ENCODE results near the gene MAMDC4.

The MAMDC4 gene

GRCh38 chr9:136849960-136850865 is 1.9 kb upstream of the MAMDC4 start:
- no peak for DNase-seq

- DNase-seq = no peak
Observed at GRCh38 chr9:136850866-136851775, 1.0 kb upstream of the MAMDC4 start.

GRCh38 chr9:136852664-136853595 is 784 bp downstream of the MAMDC4 start:
- no peak for DNase-seq

- no peak for DNase-seq
Observed at GRCh38 chr9:136853596-136854112, 1.5 kb downstream of the MAMDC4 start.

GRCh38 chr9:136854113-136854841 is 2.1 kb downstream of the MAMDC4 start:
- no peak for DNase-seq

GRCh38 chr9:136854842-136855460 is 2.8 kb downstream of the MAMDC4 start:
- no peak for DNase-seq

- no peak for DNase-seq
Observed at GRCh38 chr9:136855461-136856078, 3.4 kb downstream of the MAMDC4 start.

- DNase-seq = no peak
Observed at GRCh38 chr9:136856079-136856476, 3.9 kb downstream of the MAMDC4 start.

GRCh38 chr9:136856541-136857141 is 4.5 kb downstream of the MAMDC4 start:
- no peak for DNase-seq

- no peak for DNase-seq
Observed at GRCh38 chr9:136857166-136857565, 5.0 kb downstream of the MAMDC4 start.

GRCh38 chr9:136857581-136858412 is 5.7 kb downstream of the MAMDC4 start:
- DNase-seq = no peak

GRCh38 chr9:136858452-136858843 is 6.3 kb downstream of the MAMDC4 start:
- no peak for DNase-seq

- DNase-seq = no peak
Observed at GRCh38 chr9:136858844-136859757, 7.0 kb downstream of the MAMDC4 start.

GRCh38 chr9:136860529-136860928 is 8.4 kb downstream of the MAMDC4 start:
- no peak for DNase-seq

GRCh38 chr9:136860933-136861873 is 9.1 kb downstream of the MAMDC4 start:
- DNase-seq = no peak

GRCh38 chr9:136861874-136862457 is 9.8 kb downstream of the MAMDC4 start:
- DNase-seq = no peak

Data from NK-92 treated with Interleukin-12 subunit alpha and Interleukin-12 subunit beta, amount 100 ng/mL, for 24 hours (cell line).